A549 (cell line): ENCODE results near the gene CCDC9. TPM values are rescaled to one million over a fixed set of nuclear protein-coding genes. Genes with fewer than 3 reads are reported as not detected.

Source experiments
- ATAC-seq, 2 experiments: fragments of 200-7000 bp in 1 of 2; fragments of >200 bp in 1 of 2; cut with Nextera tagmentation in 1 of 2; cut with Tn5 transposase in 1 of 2; 3 replicates each; pipeline versions ENCODE4 v1.8.0 to v1.9.1; 2018 to 2020; ENCODE audit warnings: mild to moderate bottlenecking in 1 of 2, moderate library complexity in 1 of 2
- CTCF ChIA-PET: fragments of 300-600 bp; sonication (Branson Sonifier 250); formaldehyde crosslinking; extraction: SDS; loops from one replicate; lab custom pipeline; 2021; ENCODE audit warnings: antibody characterized with exemption, inconsistent platforms; lab: Yijun Ruan, JAX
- POLR2A ChIA-PET: fragments of 350-600 bp; formaldehyde crosslinking; extraction: SDS; loops from one replicate; lab custom pipeline; 2021; ENCODE audit warnings: antibody characterized with exemption, inconsistent platforms; lab: Yijun Ruan, JAX
- DNase-seq, 2 experiments: peaks; one replicate each; pipeline versions ENCODE4 v3.0.0 to v3.0.0-alpha.2; 2011 to 2016; ENCODE audit warnings: low read depth in 1 of 2, low spot score in 1 of 2
- FAIRE-seq: peaks from 2 replicates; lab custom pipeline; 2011; peaks lifted over from hg19 to GRCh38; lab: Jason Lieb, UNC
- H3K27ac ChIP-seq, 2 experiments: fragments of >200 bp; sonication (Bioruptor Twin); formaldehyde crosslinking; 3 replicates each; pipeline ENCODE4 v1.5.1; 2016 to 2017
- H3K4me1 ChIP-seq: fragments of >200 bp; sonication (Bioruptor Twin); formaldehyde crosslinking; 3 replicates; pipeline ENCODE4 v1.6.1; 2016
- H3K4me2 ChIP-seq: fragments of >200 bp; sonication (Bioruptor Twin); formaldehyde crosslinking; 3 replicates; pipeline ENCODE4 v1.6.1; 2016
- H3K4me3 ChIP-seq: fragments of >200 bp; sonication (Bioruptor Twin); formaldehyde crosslinking; 3 replicates; pipeline ENCODE4 v1.5.1; 2016
- H3K9me3 ChIP-seq: fragments of >200 bp; sonication (Bioruptor Twin); formaldehyde crosslinking; 3 replicates; pipeline ENCODE4 v1.6.1; 2016
- ATOH8 ChIP-seq: fragments of 250-450 bp; sonication (Bioruptor Pico); IDR thresholded peaks from 2 replicates; pipeline ENCODE4 v1.5.0; 2020; ENCODE audit warnings: low read depth, mild to moderate bottlenecking, moderate library complexity
- CHD4 ChIP-seq: fragments of 200-600 bp; sonication (generic); IDR thresholded peaks from 2 replicates; pipeline ENCODE4 v1.6.1; 2016; ENCODE audit warnings: antibody characterized with exemption, mild to moderate bottlenecking, borderline replicate concordance
- CTCF ChIP-seq: fragments of >200 bp; sonication (Bioruptor Twin); formaldehyde crosslinking; IDR thresholded peaks from 3 replicates; pipeline ENCODE4 v1.5.1; 2016
- EHMT2 ChIP-seq: fragments of 200-600 bp; sonication (generic); IDR thresholded peaks from 2 replicates; pipeline ENCODE4 v1.6.1; 2016; ENCODE audit warnings: antibody characterized with exemption, low read depth, mild to moderate bottlenecking, moderate library complexity
- ELK1 ChIP-seq: fragments of 150-350 bp; IDR thresholded peaks from 2 replicates; pipeline ENCODE4 v1.6.1; 2014; ENCODE audit warnings: low read depth, mild to moderate bottlenecking, low read length
- EP300 ChIP-seq, 2 experiments: fragments of >200 bp; sonication (Bioruptor Twin); formaldehyde crosslinking; IDR thresholded peaks; 2 replicates in 1 of 2; 3 replicates in 1 of 2; pipeline ENCODE4 v1.6.1; 2016 to 2017
- ESRRA ChIP-seq: fragments of 150-350 bp; IDR thresholded peaks from 2 replicates; pipeline ENCODE4 v1.6.1; 2014; ENCODE audit warnings: mild to moderate bottlenecking, low read length, borderline replicate concordance
- FOSL2 ChIP-seq, 2 experiments: fragments of 450-650 bp in 1 of 2; fragments of >200 bp in 1 of 2; sonication (Bioruptor Twin) in 1 of 2; formaldehyde crosslinking; IDR thresholded peaks; 2 replicates each; pipeline versions ENCODE4 v1.5.0 to v1.6.1; 2016 to 2020; ENCODE audit warnings: mild to moderate bottlenecking in 1 of 2, moderate library complexity in 1 of 2
- FOXS1 ChIP-seq: fragments of 250-450 bp; sonication (Bioruptor Pico); IDR thresholded peaks from 2 replicates; pipeline ENCODE4 v1.5.0; 2020; ENCODE audit warnings: mild to moderate bottlenecking, moderate library complexity
- GATA3 ChIP-seq: IDR thresholded peaks from 2 replicates; pipeline ENCODE4 v1.6.1; 2012; ENCODE audit warnings: borderline replicate concordance
- HEYL ChIP-seq: fragments of 250-450 bp; sonication (Bioruptor Pico); IDR thresholded peaks from 2 replicates; pipeline ENCODE4 v1.8.0; 2021; ENCODE audit warnings: mild to moderate bottlenecking, moderate library complexity
- HOXA7 ChIP-seq: fragments of 250-450 bp; sonication (Bioruptor Pico); IDR thresholded peaks from 2 replicates; pipeline ENCODE4 v1.5.0; 2020; ENCODE audit warnings: mild to moderate bottlenecking, moderate library complexity
- HOXB13 ChIP-seq: fragments of 250-450 bp; sonication (Bioruptor Pico); IDR thresholded peaks from 2 replicates; pipeline ENCODE4 v1.5.0; 2020; ENCODE audit warnings: low read depth, mild to moderate bottlenecking, moderate library complexity
- HOXB5 ChIP-seq: fragments of 250-450 bp; sonication (Bioruptor Pico); IDR thresholded peaks from 2 replicates; pipeline ENCODE4 v1.5.0; 2020; ENCODE audit warnings: mild to moderate bottlenecking, moderate library complexity
- JUN ChIP-seq, 2 experiments: fragments of >200 bp; sonication (Bioruptor Twin); formaldehyde crosslinking; IDR thresholded peaks; 2 replicates in 1 of 2; 3 replicates in 1 of 2; pipeline ENCODE4 v1.6.1; 2016 to 2017
- JUNB ChIP-seq: fragments of >200 bp; sonication (Bioruptor Twin); formaldehyde crosslinking; IDR thresholded peaks from 2 replicates; pipeline ENCODE4 v1.6.1; 2016
- KDM5A ChIP-seq: fragments of 200-600 bp; sonication (generic); IDR thresholded peaks from 2 replicates; pipeline ENCODE4 v1.6.1; 2016; ENCODE audit warnings: antibody characterized with exemption, mild to moderate bottlenecking
- MAFK ChIP-seq: fragments of 450-650 bp; IDR thresholded peaks from 2 replicates; pipeline ENCODE4 v1.6.1; 2014; ENCODE audit not compliant: partially characterized antibody
- MAX ChIP-seq: IDR thresholded peaks from 2 replicates; pipeline ENCODE4 v1.6.1; 2012
- MAZ ChIP-seq: fragments of 150-350 bp; IDR thresholded peaks from 2 replicates; pipeline ENCODE4 v1.6.1; 2014; ENCODE audit warnings: antibody characterized with exemption, low read depth, low read length, borderline replicate concordance
- MYC ChIP-seq: IDR thresholded peaks from 2 replicates; pipeline ENCODE4 v1.6.1; 2012; ENCODE audit warnings: mild to moderate bottlenecking, inconsistent platforms, low read length, improper control_type of control experiment, borderline replicate concordance
- NFE2L2 ChIP-seq: fragments of 150-350 bp; conservative IDR thresholded peaks from 2 replicates; pipeline ENCODE4 v1.6.1; 2014; ENCODE audit warnings: low read length
- NR3C1 ChIP-seq: fragments of >200 bp; sonication (Bioruptor Twin); formaldehyde crosslinking; IDR thresholded peaks from 3 replicates; pipeline ENCODE4 v1.6.1; 2017
- PBX3 ChIP-seq: IDR thresholded peaks from 2 replicates; pipeline ENCODE4 v1.6.1; 2012
- PHF8 ChIP-seq: fragments of 200-600 bp; sonication (generic); IDR thresholded peaks from 2 replicates; pipeline ENCODE4 v1.6.1; 2016; ENCODE audit warnings: low read depth, mild to moderate bottlenecking, antibody characterized with exemption, moderate library complexity, borderline replicate concordance
- POLR2A ChIP-seq: IDR thresholded peaks from 2 replicates; pipeline ENCODE4 v1.6.1; 2012; ENCODE audit warnings: mild to moderate bottlenecking, low read length
- POLR2AphosphoS2 ChIP-seq: conservative IDR thresholded peaks from 2 replicates; pipeline ENCODE4 v1.6.1; 2012; ENCODE audit warnings: low read length, improper control_type of control experiment, inconsistent platforms
- RAD21 ChIP-seq, 2 experiments: fragments of >200 bp in 1 of 2; sonication (Bioruptor Twin) in 1 of 2; formaldehyde crosslinking in 1 of 2; IDR thresholded peaks in 1 of 2; conservative IDR thresholded peaks in 1 of 2; 2 replicates in 1 of 2; 3 replicates in 1 of 2; pipeline ENCODE4 v1.6.1; 2012 to 2018; ENCODE audit warnings: inconsistent platforms in 1 of 2
- RCOR1 ChIP-seq: fragments of 150-350 bp; IDR thresholded peaks from 2 replicates; pipeline ENCODE4 v1.6.1; 2014; ENCODE audit warnings: antibody characterized with exemption, low read length, low read depth
- RNF2 ChIP-seq: fragments of 200-600 bp; sonication (generic); IDR thresholded peaks from 2 replicates; pipeline ENCODE4 v1.6.1; 2016; ENCODE audit warnings: low read depth, mild to moderate bottlenecking, antibody characterized with exemption, moderate library complexity, borderline replicate concordance
- SMC3 ChIP-seq: fragments of >200 bp; sonication (Bioruptor Twin); formaldehyde crosslinking; IDR thresholded peaks from 3 replicates; pipeline ENCODE4 v1.6.1; 2018; ENCODE audit warnings: inconsistent platforms
- SREBF2 ChIP-seq: fragments of 450-650 bp; IDR thresholded peaks from 2 replicates; pipeline ENCODE4 v1.6.1; 2014; ENCODE audit warnings: mild to moderate bottlenecking, moderate library complexity
- TFCP2L1 ChIP-seq: fragments of 250-450 bp; sonication (Bioruptor Pico); IDR thresholded peaks from 2 replicates; pipeline ENCODE4 v1.5.0; 2021; ENCODE audit warnings: mild to moderate bottlenecking
- TP53 ChIP-seq: fragments of 250-450 bp; sonication (Bioruptor Pico); IDR thresholded peaks from 2 replicates; pipeline ENCODE4 v1.5.0; 2021; ENCODE audit warnings: mild to moderate bottlenecking, moderate library complexity
- ZC3H11A ChIP-seq: fragments of 450-650 bp; IDR thresholded peaks from 2 replicates; pipeline ENCODE4 v1.6.1; 2014; ENCODE audit warnings: antibody characterized with exemption, mild to moderate bottlenecking
- ZFP36 ChIP-seq: fragments of 450-650 bp; IDR thresholded peaks from 2 replicates; pipeline ENCODE4 v1.6.1; 2014; ENCODE audit warnings: borderline replicate concordance; ENCODE audit not compliant: partially characterized antibody
- ZNF302 ChIP-seq: fragments of 250-450 bp; sonication (Bioruptor Pico); IDR thresholded peaks from 2 replicates; pipeline ENCODE4 v1.9.0; 2021; ENCODE audit warnings: inconsistent platforms, mild to moderate bottlenecking, moderate library complexity
- WGBS: methylation state at CpG from one replicate; pipeline ENCODE4 v1.1.6; 2017; ENCODE audit errors: missing lambda C conversion rate; 5-methylcytosine and 5-hydroxymethylcytosine counted together
- polyA plus RNA-seq, 4 experiments: library from polyadenylated mRNA; depleted of rRNA in 3 of 4; stranded (reverse); fragments of >200 nt; fragmentation: RNase III in 1 of 4; extraction: RNeasy Plus Mini Kit Qiagen cat#74134 plus additional on column Dnase treatment in 1 of 4; gene quantifications; 2 replicates in 3 of 4; 3 replicates in 1 of 4; pipeline ENCODE4 v1.2.3, GENCODE V29; 2011 to 2017

Gene CCDC9
- polyA plus RNA-seq, 2 of the 4 experiments (the other 2 are of a cell fraction) = 9.4 to 24.6 TPM

- H3K27ac ChIP-seq = peak overlapping the region; percentile 80 to 90
- DNase-seq (peak; percentile 96), FAIRE-seq (no peak), ATAC-seq (peak; percentile 66 to 89)
- 2% methylated on average over 47 of the region's 54 CpGs for WGBS
- H3K4me1 ChIP-seq = peaks cover 15% of the 10 kb centered on the region
- H3K4me3 ChIP-seq = peak overlapping the region; percentile 59
- POLR2A ChIA-PET = interaction anchor here (0.5 to 3.4 kb wide), 12 partner anchors 8 to 75 kb away, joined by 3 to 77 read pairs (median 8); partner anchors contain the start of genes CCDC9 and DHX34
- peak overlapping the region; percentile 89 for H3K4me2 ChIP-seq
- CTCF ChIA-PET = interaction anchor here (0.6 to 12.3 kb wide), 7 partner anchors 11 to 142 kb away, joined by 3 to 160 read pairs (median 4); partner anchors contain the start of genes CCDC9 and DHX34
- H3K9me3 ChIP-seq = no peaks in the 10 kb centered on the region
- TF ChIP-seq HOXA7 (CRISPR knock-in tag) = peak; percentile 64; the same call in 1 of the 2 replicates
- TF ChIP-seq JUN (IDR thresholded peaks at IDR 0.05) = peak in 1 of 2 experiments; percentile 80; a peak in 4 of 5 replicates
- peak; percentile 1; the same call in 1 of the 2 replicates for TF ChIP-seq NFE2L2
- TF ChIP-seq KDM5A = no peak
- peak; percentile 91 for TF ChIP-seq PHF8
- TF ChIP-seq ZC3H11A = no peak
- TF ChIP-seq SREBF2 = no peak
- no peak for TF ChIP-seq MYC
- TF ChIP-seq EHMT2 = no peak
- TF ChIP-seq ATOH8 (CRISPR knock-in tag) = peak; percentile 62; the same call in 1 of the 2 replicates
- TF ChIP-seq MAFK = peak; percentile 75
- TF ChIP-seq CHD4 = no peak
- TF ChIP-seq PBX3 = peak; percentile 66; the same call in 1 of the 2 replicates
- TF ChIP-seq POLR2A = peak; percentile 41
- TF ChIP-seq MAX = peak; percentile 5
- TF ChIP-seq RAD21 (conservative IDR thresholded peaks at IDR 0.05 in 1 of 2, IDR thresholded peaks at IDR 0.05 in 1 of 2) = no peak
- TF ChIP-seq RCOR1 = no peak
- TF ChIP-seq POLR2AphosphoS2 = no peak; the same call in 1 of the 2 replicates
- TF ChIP-seq HOXB13 (CRISPR knock-in tag) = peak; percentile 21; the same call in 1 of the 2 replicates
- no peak for TF ChIP-seq ZNF302 (CRISPR knock-in tag)
- TF ChIP-seq JUNB = no peak
- TF ChIP-seq HOXB5 = 0 out of 2 replicates have a peak, but pooled peaks have one; percentile 28
- no peak for TF ChIP-seq ESRRA
- TF ChIP-seq EP300 (IDR thresholded peaks at IDR 0.05) = no peak
- no peak for TF ChIP-seq NR3C1
- no peak for TF ChIP-seq MAZ
- no peak; the same call in 1 of the 2 replicates for TF ChIP-seq GATA3
- no peak for TF ChIP-seq CTCF
- TF ChIP-seq FOXS1 (CRISPR knock-in tag) = no peak
- peak; percentile 66 for TF ChIP-seq TFCP2L1 (CRISPR knock-in tag)
- no peak for TF ChIP-seq ZFP36
- no peak for TF ChIP-seq FOSL2 (IDR thresholded peaks at IDR 0.05)
- peak; percentile 24 for TF ChIP-seq FOSL2 (CRISPR knock-in tag; IDR thresholded peaks at IDR 0.05)
- TF ChIP-seq ELK1 = no peak
- TF ChIP-seq TP53 = 0 out of 2 replicates have a peak, but pooled peaks have one; percentile 41
- no peak for TF ChIP-seq RNF2
- TF ChIP-seq SMC3 = no peak; the same call in 2 of the 3 replicates
- TF ChIP-seq HEYL (CRISPR knock-in tag) = 0 out of 2 replicates have a peak, but pooled peaks have one; percentile 40
Measured at GRCh38 chr19:47273313-47274070, 17.2 kb downstream of the CCDC9 start.
